Activated T-cell treated with anti-CD3 and anti-CD28 coated beads, Interleukin-2, amount 50 U/mL, for 24 hours (primary cell): ENCODE data around the gene EFS.

Experiments
- DNase-seq: peaks from one replicate; pipeline ENCODE4 v3.0.0-alpha.2; 2020
- H3K27ac Mint-ChIP-seq: 2 replicates; pipeline ENCODE4 v1.8.0; 2020; ENCODE audit warnings: mild to moderate bottlenecking, mixed read lengths
- H3K27me3 Mint-ChIP-seq: 2 replicates; pipeline ENCODE4 v1.8.0; 2020; ENCODE audit warnings: mixed read lengths
- H3K36me3 Mint-ChIP-seq: 2 replicates; pipeline ENCODE4 v1.8.0; 2020; ENCODE audit warnings: low read depth, mixed read lengths
- H3K4me1 Mint-ChIP-seq: 2 replicates; pipeline ENCODE4 v1.8.0; 2020; ENCODE audit warnings: low read depth, mixed read lengths
- H3K4me3 Mint-ChIP-seq: 2 replicates; pipeline ENCODE4 v1.8.0; 2020; ENCODE audit warnings: mild to moderate bottlenecking, moderate library complexity, mixed read lengths
- H3K9me3 Mint-ChIP-seq: 2 replicates; pipeline ENCODE4 v1.8.0; 2020; ENCODE audit warnings: mixed read lengths

The EFS gene

DNA sequence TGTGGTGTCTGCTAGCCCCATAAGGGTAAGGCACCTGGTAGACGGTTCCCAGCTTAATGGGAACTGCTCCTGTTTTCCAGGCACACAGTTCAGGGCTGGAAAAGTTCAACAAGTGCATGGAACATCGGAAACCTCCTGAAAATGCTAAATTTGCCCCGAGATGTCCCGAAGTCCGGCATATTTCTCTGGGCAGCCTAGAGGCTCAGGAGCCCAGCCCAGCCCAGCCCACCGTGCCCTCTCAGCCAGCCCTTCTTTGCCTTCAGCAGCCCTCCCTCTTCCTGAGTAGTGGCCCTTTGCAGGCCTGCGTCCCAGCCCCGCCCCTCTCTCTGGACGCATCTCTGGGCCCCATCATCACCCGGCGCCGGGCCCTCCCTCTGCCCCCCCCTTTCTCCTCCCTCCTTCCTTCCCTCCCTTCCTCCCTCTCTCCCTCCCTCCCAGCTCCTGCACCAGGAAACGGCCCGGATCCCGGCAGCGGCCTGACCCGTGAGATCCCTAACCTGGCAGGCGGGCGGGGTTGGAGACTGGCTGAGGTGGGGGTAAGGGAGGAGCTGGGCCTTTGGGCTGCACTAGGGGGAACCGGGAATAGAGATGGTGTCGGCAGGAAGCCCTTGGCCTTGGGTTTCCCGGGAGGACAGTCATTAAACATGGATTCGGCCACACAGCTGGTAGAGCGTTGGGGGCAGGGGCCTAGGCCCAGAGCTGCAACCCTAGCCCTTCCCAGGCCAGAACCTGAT lies 58.4 kb downstream of the EFS start, which contains the start of gene BCL2L2:
BCL2L2 (plus strand) TSS at position 422 of the 734 bp plus-strand sequence. CDS start 935 bp downstream, outside the sequence.
- peak within 1 kb of the TSS; percentile 33 for H3K4me3 Mint-ChIP-seq
- peaks cover 12% of the 10 kb centered on the region for H3K4me1 Mint-ChIP-seq
- no peaks in the 10 kb centered on the region for H3K9me3 Mint-ChIP-seq
- no peak for DNase-seq
- peaks cover 37% of the 10 kb centered on the region for H3K27me3 Mint-ChIP-seq
- H3K27ac Mint-ChIP-seq, result no peak within 1 kb of the TSS
- H3K36me3 Mint-ChIP-seq, result peaks cover 3% of the 10 kb centered on the region
